ENCODE results near the gene PPP1R18.
"Not testable (repeated sequence)": the region's sequence is repeated elsewhere in the genome, so short reads cannot be mapped to it uniquely, and the experiment has no call there.

The PPP1R18 gene

GRCh38 chr6:30717845-30718720 lies 31.6 kb upstream of the PPP1R18 start:
- Histone ChIP-seq H3K4me1 (ENCODE audit: control insufficient read depth, insufficient read depth, low read length) (peaks cover 26% of the 10 kb centered on the region), H3K36me3 (ENCODE audit: control insufficient read depth in 2 of 2, insufficient read depth in 2 of 2, low read length in 2 of 2) (peaks cover 12 to 13% of the 10 kb centered on the region in 2 donors), H3K9ac (ENCODE audit: low read length in 2 of 2) (peak overlapping the region; percentile 57 to 71), H3K27ac (ENCODE audit: low read length) (peak overlapping the region; percentile 81), H3K4me3 (ENCODE audit: low read length in 2 of 2) (peak overlapping the region; percentile 62 to 88)
- H3K9me3 ChIP-seq (ENCODE audit: control insufficient read depth in 2 of 2, low read length in 2 of 2); H3K27me3 ChIP-seq (ENCODE audit: control insufficient read depth in 1 of 2, insufficient read depth in 2 of 2, low read length in 2 of 2): not testable (repeated sequence)

DNA sequence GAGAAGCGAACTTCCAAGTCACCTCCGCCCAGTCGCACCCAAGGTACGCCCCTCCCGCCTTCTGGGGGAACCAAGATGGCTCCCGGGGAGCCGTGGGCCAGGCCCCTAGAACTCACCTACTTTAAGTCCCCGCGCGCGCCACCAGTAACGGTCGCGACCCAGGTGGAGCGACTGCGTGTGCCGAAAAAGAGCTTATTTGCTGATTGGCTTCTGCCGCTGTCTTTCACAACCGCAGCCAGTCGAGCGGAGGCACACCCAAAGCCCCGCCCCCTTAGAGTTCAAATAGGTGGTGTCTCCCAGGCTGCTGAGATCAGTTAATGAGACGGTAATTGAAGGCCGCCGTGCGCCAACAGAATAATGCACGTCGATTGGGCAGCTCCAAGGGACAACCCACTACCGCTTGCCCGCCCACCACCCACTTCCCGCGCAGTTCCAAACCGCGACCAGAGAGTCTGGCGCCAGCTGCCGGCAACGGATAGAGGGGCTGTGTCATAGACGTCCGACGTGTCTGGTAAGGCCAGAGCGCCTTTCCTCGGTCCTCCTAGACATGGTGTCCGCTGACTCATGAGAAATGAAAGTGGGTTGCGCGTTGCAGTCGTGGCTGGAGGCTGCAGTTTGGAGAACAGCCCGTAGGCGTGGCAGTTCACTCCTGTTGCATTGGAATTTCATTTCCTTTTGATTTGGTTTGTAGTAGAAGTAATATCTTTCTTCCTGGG lies 30.8 kb upstream of the PPP1R18 start, which contains the start of gene MDC1:
TSS of gene MDC1 (minus strand) at position 153 of the 716 bp plus-strand sequence. CDS start 2,106 bp downstream, outside the sequence.
- Histone ChIP-seq H3K27me3 (ENCODE audit: control insufficient read depth in 1 of 2, insufficient read depth in 2 of 2, low read length in 2 of 2) (no peaks in the 10 kb centered on the region), H3K4me1 (ENCODE audit: control insufficient read depth, insufficient read depth, low read length) (peaks cover 19% of the 10 kb centered on the region), H3K36me3 (ENCODE audit: control insufficient read depth in 2 of 2, insufficient read depth in 2 of 2, low read length in 2 of 2) (peaks cover 12 to 18% of the 10 kb centered on the region in 2 donors), H3K9ac (ENCODE audit: low read length in 2 of 2) (peak within 1 kb of the TSS; percentile 81 to 89), H3K27ac (ENCODE audit: low read length) (peak within 1 kb of the TSS; percentile 94), H3K9me3 (ENCODE audit: control insufficient read depth in 2 of 2, low read length in 2 of 2) (no peaks in the 10 kb centered on the region), H3K4me3 (ENCODE audit: low read length in 2 of 2) (peak within 1 kb of the TSS; percentile 86 to 88)

DNA sequence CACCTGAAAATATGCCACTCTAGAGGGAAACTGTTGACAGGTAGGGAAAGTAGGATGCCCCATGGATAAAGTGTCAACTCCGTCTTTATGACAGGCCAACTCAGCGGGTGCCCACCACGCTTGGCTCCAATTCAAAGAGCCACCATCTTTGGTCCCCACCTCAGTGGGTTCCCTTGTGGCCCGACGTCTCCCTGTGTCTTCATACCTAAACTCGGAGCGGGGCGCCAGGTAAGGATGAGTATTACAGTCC lies 30.4 kb upstream of the PPP1R18 start:
- Histone ChIP-seq H3K4me3 (ENCODE audit: low read length in 2 of 2) (peak overlapping the region; percentile 86 to 88), H3K36me3 (ENCODE audit: control insufficient read depth in 2 of 2, insufficient read depth in 2 of 2, low read length in 2 of 2) (peaks cover 17 to 23% of the 10 kb centered on the region in 2 donors), H3K9ac (ENCODE audit: low read length in 2 of 2) (peak overlapping the region; percentile 81 to 89), H3K27ac (ENCODE audit: low read length) (peak overlapping the region; percentile 94), H3K9me3 (ENCODE audit: control insufficient read depth in 2 of 2, low read length in 2 of 2) (no peaks in the 10 kb centered on the region), H3K4me1 (ENCODE audit: control insufficient read depth, insufficient read depth, low read length) (peaks cover 15% of the 10 kb centered on the region), H3K27me3 (ENCODE audit: control insufficient read depth in 1 of 2, insufficient read depth in 2 of 2, low read length in 2 of 2) (no peaks in the 10 kb centered on the region)

DNA sequence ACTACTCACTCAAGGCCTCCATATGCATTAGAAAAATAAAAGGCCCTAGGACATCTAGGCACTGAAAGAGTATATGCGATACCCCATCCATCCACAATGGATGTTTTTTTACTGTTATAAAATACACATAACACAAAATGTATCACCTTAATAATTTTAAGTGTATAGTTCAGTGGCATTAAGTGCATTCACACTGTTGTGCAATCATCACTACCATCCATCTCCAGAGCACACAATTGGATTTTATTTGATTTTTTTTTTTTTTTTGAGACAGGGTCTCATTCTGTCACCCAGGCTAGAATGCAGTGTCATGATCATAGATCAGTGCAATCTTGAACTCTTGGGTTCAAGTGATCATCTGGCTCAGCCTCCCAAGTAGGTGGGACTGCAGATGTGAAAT lies 27.8 kb upstream of the PPP1R18 start:
- no peaks in the 10 kb centered on the region for H3K27me3 ChIP-seq (ENCODE audit: control insufficient read depth in 1 of 2, insufficient read depth in 2 of 2, low read length in 2 of 2)
- H3K36me3 ChIP-seq (ENCODE audit: control insufficient read depth in 2 of 2, insufficient read depth in 2 of 2, low read length in 2 of 2), result peaks cover 28 to 31% of the 10 kb centered on the region in 2 donors
- peaks cover 7% of the 10 kb centered on the region for H3K4me1 ChIP-seq (ENCODE audit: control insufficient read depth, insufficient read depth, low read length)
- no peaks in the 10 kb centered on the region for H3K9me3 ChIP-seq (ENCODE audit: control insufficient read depth in 2 of 2, low read length in 2 of 2)
- no peak overlapping the region for H3K9ac ChIP-seq (ENCODE audit: low read length in 2 of 2)
- no peak overlapping the region for H3K27ac ChIP-seq (ENCODE audit: low read length)
- H3K4me3 ChIP-seq (ENCODE audit: low read length in 2 of 2), result no peak overlapping the region

GRCh38 chr6:30712441-30712945 lies 26.0 kb upstream of the PPP1R18 start:
- no peak overlapping the region for H3K27ac ChIP-seq (ENCODE audit: low read length)
- H3K27me3 ChIP-seq (ENCODE audit: control insufficient read depth in 1 of 2, insufficient read depth in 2 of 2, low read length in 2 of 2), result no peaks in the 10 kb centered on the region
- no peak overlapping the region for H3K9ac ChIP-seq (ENCODE audit: low read length in 2 of 2)
- no peaks in the 10 kb centered on the region for H3K9me3 ChIP-seq (ENCODE audit: control insufficient read depth in 2 of 2, low read length in 2 of 2)
- H3K36me3 ChIP-seq (ENCODE audit: control insufficient read depth in 2 of 2, insufficient read depth in 2 of 2, low read length in 2 of 2), result peaks cover 37 to 39% of the 10 kb centered on the region in 2 donors
- H3K4me1 ChIP-seq (ENCODE audit: control insufficient read depth, insufficient read depth, low read length), result peaks cover 7% of the 10 kb centered on the region
- H3K4me3 ChIP-seq (ENCODE audit: low read length in 2 of 2), result no peak overlapping the region

GRCh38 chr6:30711758-30712380 lies 25.4 kb upstream of the PPP1R18 start:
- no peak overlapping the region for H3K27ac ChIP-seq (ENCODE audit: low read length)
- H3K36me3 ChIP-seq (ENCODE audit: control insufficient read depth in 2 of 2, insufficient read depth in 2 of 2, low read length in 2 of 2), result peaks cover 43% of the 10 kb centered on the region in 2 donors
- no peak overlapping the region for H3K9ac ChIP-seq (ENCODE audit: low read length in 2 of 2)
- H3K27me3 ChIP-seq (ENCODE audit: control insufficient read depth in 1 of 2, insufficient read depth in 2 of 2, low read length in 2 of 2), result no peaks in the 10 kb centered on the region
- no peaks in the 10 kb centered on the region for H3K9me3 ChIP-seq (ENCODE audit: control insufficient read depth in 2 of 2, low read length in 2 of 2)
- peaks cover 6% of the 10 kb centered on the region for H3K4me1 ChIP-seq (ENCODE audit: control insufficient read depth, insufficient read depth, low read length)
- H3K4me3 ChIP-seq (ENCODE audit: low read length in 2 of 2), result no peak overlapping the region

DNA sequence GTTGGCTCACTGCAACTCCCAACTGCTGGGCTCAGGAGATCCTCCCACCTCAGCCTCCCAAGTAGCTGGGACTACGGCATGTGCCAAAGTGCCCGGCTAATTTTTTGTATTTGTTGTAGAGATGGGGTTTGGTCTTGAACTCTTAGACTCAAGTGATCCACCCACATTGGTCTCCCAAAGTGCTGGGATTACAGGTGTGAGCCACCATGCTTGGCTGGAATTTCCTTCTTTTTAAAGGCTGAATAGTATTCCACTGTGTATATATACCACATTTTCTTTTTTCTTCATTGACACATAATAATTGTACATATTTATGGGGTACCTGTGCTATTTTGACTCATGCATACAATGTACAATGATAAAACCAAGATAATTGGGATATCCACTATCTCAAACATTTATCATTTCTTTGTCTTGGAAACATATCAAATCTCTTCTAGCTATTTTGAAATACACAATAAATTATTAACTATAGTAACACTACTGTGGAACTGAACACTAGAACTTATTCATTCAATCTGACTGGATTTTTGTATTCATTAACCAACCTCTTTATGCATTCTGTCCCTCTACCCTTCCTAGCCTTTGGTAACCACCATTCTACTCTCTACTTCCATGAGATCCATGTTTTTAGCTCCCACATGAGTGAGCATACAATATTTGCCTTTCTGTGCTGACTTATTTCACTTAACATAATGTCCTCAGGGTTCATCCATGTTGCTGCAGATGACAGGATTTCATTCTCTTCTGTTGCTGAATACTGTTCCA lies 22.8 kb upstream of the PPP1R18 start:
- Histone ChIP-seq H3K27ac (ENCODE audit: low read length) (no peak overlapping the region), H3K9me3 (ENCODE audit: control insufficient read depth in 2 of 2, low read length in 2 of 2) (no peaks in the 10 kb centered on the region), H3K36me3 (ENCODE audit: control insufficient read depth in 2 of 2, insufficient read depth in 2 of 2, low read length in 2 of 2) (peaks cover 51 to 53% of the 10 kb centered on the region in 2 donors), H3K4me1 (ENCODE audit: control insufficient read depth, insufficient read depth, low read length) (peaks cover 2% of the 10 kb centered on the region), H3K9ac (ENCODE audit: low read length in 2 of 2) (no peak overlapping the region), H3K27me3 (ENCODE audit: control insufficient read depth in 1 of 2, insufficient read depth in 2 of 2, low read length in 2 of 2) (no peaks in the 10 kb centered on the region), H3K4me3 (ENCODE audit: low read length in 2 of 2) (no peak overlapping the region)

- H3K36me3 ChIP-seq (ENCODE audit: control insufficient read depth in 2 of 2, insufficient read depth in 2 of 2, low read length in 2 of 2), result peaks cover 49 to 50% of the 10 kb centered on the region in 2 donors
- H3K27me3 ChIP-seq (ENCODE audit: control insufficient read depth in 1 of 2, insufficient read depth in 2 of 2, low read length in 2 of 2), result no peaks in the 10 kb centered on the region
- H3K9ac ChIP-seq (ENCODE audit: low read length in 2 of 2), result no peak overlapping the region
- H3K9me3 ChIP-seq (ENCODE audit: control insufficient read depth in 2 of 2, low read length in 2 of 2), result no peaks in the 10 kb centered on the region
- H3K27ac ChIP-seq (ENCODE audit: low read length), result no peak overlapping the region
- peaks cover 2% of the 10 kb centered on the region for H3K4me1 ChIP-seq (ENCODE audit: control insufficient read depth, insufficient read depth, low read length)
- H3K4me3 ChIP-seq (ENCODE audit: low read length in 2 of 2), result no peak overlapping the region
Measured at GRCh38 chr6:30707281-30707850, 20.9 kb upstream of the PPP1R18 start.

GRCh38 chr6:30705620-30706019 lies 19.2 kb upstream of the PPP1R18 start:
- Histone ChIP-seq H3K4me1 (ENCODE audit: control insufficient read depth, insufficient read depth, low read length) (peaks cover 2% of the 10 kb centered on the region), H3K27me3 (ENCODE audit: control insufficient read depth in 1 of 2, insufficient read depth in 2 of 2, low read length in 2 of 2) (no peaks in the 10 kb centered on the region), H3K27ac (ENCODE audit: low read length) (no peak overlapping the region), H3K9ac (ENCODE audit: low read length in 2 of 2) (no peak overlapping the region), H3K9me3 (ENCODE audit: control insufficient read depth in 2 of 2, low read length in 2 of 2) (no peaks in the 10 kb centered on the region), H3K36me3 (ENCODE audit: control insufficient read depth in 2 of 2, insufficient read depth in 2 of 2, low read length in 2 of 2) (peaks cover 35 to 37% of the 10 kb centered on the region in 2 donors), H3K4me3 (ENCODE audit: low read length in 2 of 2) (no peak overlapping the region)

- no peak overlapping the region for H3K27ac ChIP-seq (ENCODE audit: low read length)
- peaks cover 2% of the 10 kb centered on the region for H3K4me1 ChIP-seq (ENCODE audit: control insufficient read depth, insufficient read depth, low read length)
- no peak overlapping the region for H3K4me3 ChIP-seq (ENCODE audit: low read length in 2 of 2)
- no peaks in the 10 kb centered on the region for H3K27me3 ChIP-seq (ENCODE audit: control insufficient read depth in 1 of 2, insufficient read depth in 2 of 2, low read length in 2 of 2)
- H3K36me3 ChIP-seq (ENCODE audit: control insufficient read depth in 2 of 2, insufficient read depth in 2 of 2, low read length in 2 of 2), result peaks cover 41 to 44% of the 10 kb centered on the region in 2 donors
- H3K9me3 ChIP-seq (ENCODE audit: control insufficient read depth in 2 of 2, low read length in 2 of 2), result no peaks in the 10 kb centered on the region
- no peak overlapping the region for H3K9ac ChIP-seq (ENCODE audit: low read length in 2 of 2)
Measured at GRCh38 chr6:30703821-30704220, 17.4 kb upstream of the PPP1R18 start.

All from stomach smooth muscle (tissue), 2 donors.